GM12874 (cell line): ENCODE measurements around the gene SLC26A2.

Experiments
- CTCF ChIP-seq: IDR thresholded peaks from 2 replicates; pipeline ENCODE4 v1.5.1; 2011; ENCODE audit warnings: low read depth, mild to moderate bottlenecking, control low read depth, low read length, moderate library complexity; ENCODE audit not compliant: insufficient read depth

The SLC26A2 gene

GRCh38 chr5:150016537-150016936 lies 56.0 kb downstream of the SLC26A2 start:
- TF ChIP-seq CTCF: no peak

GRCh38 chr5:150017226-150018005 lies 56.9 kb downstream of the SLC26A2 start:
- TF ChIP-seq CTCF: no peak

- TF ChIP-seq CTCF: no peak
Measured at GRCh38 chr5:150020249-150020648, 59.7 kb downstream of the SLC26A2 start.

- no peak for TF ChIP-seq CTCF
Measured at GRCh38 chr5:150021491-150022157, 61.1 kb downstream of the SLC26A2 start.

- no peak for TF ChIP-seq CTCF
Measured at GRCh38 chr5:150022158-150022531, 61.6 kb downstream of the SLC26A2 start.

GRCh38 chr5:150022681-150023080 lies 62.1 kb downstream of the SLC26A2 start:
- TF ChIP-seq CTCF: no peak

- no peak for TF ChIP-seq CTCF
Measured at GRCh38 chr5:150023136-150023535, 62.6 kb downstream of the SLC26A2 start.
